OCI-LY3 (cell line): Measurements from ENCODE around the gene IMMP2L.

ENCODE experiments used
- CTCF ChIP-seq: fragments of 200-600, 300-600 bp; sonication (generic); IDR thresholded peaks from 2 replicates; pipeline ENCODE4 v1.5.1; 2014; ENCODE audit warnings: antibody characterized with exemption, low read length, low read depth
- EZH2phosphoT487 ChIP-seq: fragments of 200-600 bp; shearing (Covaris generic); IDR thresholded peaks from 2 replicates; pipeline ENCODE4 v1.6.1; 2018; ENCODE audit warnings: antibody characterized with exemption, mixed run types, low read depth

- TF ChIP-seq CTCF (no peak), EZH2phosphoT487 (no peak)
These were observed 271.9 kb downstream of the IMMP2L start for GRCh38 chr7:111290419-111290818.
